Subcutaneous abdominal adipose tissue (tissue), 5 donors: ENCODE measurements around the gene CDC42EP5.
"Not testable (repeated sequence)": the region's sequence is repeated elsewhere in the genome, so short reads cannot be mapped to it uniquely, and the experiment has no call there.

Experiments used
- H3K27ac ChIP-seq: one replicate; pipeline ENCODE4 v1.7.0; 2013; ENCODE audit warnings: low read depth, mild to moderate bottlenecking, inconsistent platforms, low read length, moderate library complexity
- H3K27me3 ChIP-seq, 5 donors: one replicate each; pipeline ENCODE4 v1.7.0; 2013; ENCODE audit warnings: low read length in 5 of 5, inconsistent platforms in 1 of 5; ENCODE audit not compliant: control insufficient read depth in 5 of 5, insufficient read depth in 4 of 5
- H3K36me3 ChIP-seq, 5 donors: one replicate each; pipeline ENCODE4 v1.7.0; 2013; ENCODE audit warnings: low read length in 5 of 5; ENCODE audit not compliant: control insufficient read depth in 5 of 5, insufficient read depth in 5 of 5
- H3K4me1 ChIP-seq, 5 donors: one replicate each; pipeline ENCODE4 v1.7.0; 2013; ENCODE audit warnings: low read length in 5 of 5, mild to moderate bottlenecking in 3 of 5, moderate library complexity in 1 of 5; ENCODE audit not compliant: control insufficient read depth in 5 of 5, insufficient read depth in 5 of 5
- H3K4me3 ChIP-seq, 5 donors: one replicate each; pipeline ENCODE4 v1.7.0; 2013; ENCODE audit warnings: low read length in 5 of 5, low read depth in 1 of 5
- H3K9ac ChIP-seq, 5 donors: one replicate each; pipeline ENCODE4 v1.7.0; 2013; ENCODE audit warnings: low read length in 5 of 5, mild to moderate bottlenecking in 4 of 5, moderate library complexity in 3 of 5
- H3K9me3 ChIP-seq, 5 donors: one replicate each; pipeline ENCODE4 v1.7.0; 2013; ENCODE audit warnings: low read length in 5 of 5; ENCODE audit not compliant: control insufficient read depth in 5 of 5
- donor health status: healthy.
- donor health status: healthy.
- donor health status: healthy.
- donor health status: healthy.
- donor health status: healthy.

Gene CDC42EP5

GRCh38 chr19:54507038-54507717 is 34.1 kb upstream of the CDC42EP5 start:
- H3K4me3 ChIP-seq, H3K27ac ChIP-seq, H3K27me3 ChIP-seq, H3K4me1 ChIP-seq, H3K36me3 ChIP-seq, H3K9ac ChIP-seq, H3K9me3 ChIP-seq: not testable (repeated sequence)

- H3K4me3 ChIP-seq = no peak overlapping the region
- no peak overlapping the region for H3K9ac ChIP-seq
- H3K36me3 ChIP-seq = no peaks in the 10 kb centered on the region
- H3K4me1 ChIP-seq = no peaks in the 10 kb centered on the region
- no peak overlapping the region for H3K27ac ChIP-seq
- peaks cover 3 to 6% (median 3%) of the 10 kb centered on the region in 5 donors for H3K27me3 ChIP-seq
- H3K9me3 ChIP-seq = no peaks in the 10 kb centered on the region
Observed at GRCh38 chr19:54506079-54506478, 33.0 kb upstream of the CDC42EP5 start.

GRCh38 chr19:54505542-54505941 is 32.4 kb upstream of the CDC42EP5 start:
- H3K27me3 ChIP-seq, H3K4me1 ChIP-seq, H3K4me3 ChIP-seq, H3K9me3 ChIP-seq, H3K27ac ChIP-seq, H3K36me3 ChIP-seq, H3K9ac ChIP-seq: not testable (repeated sequence)

- H3K27ac ChIP-seq = no peak within 1 kb of the TSS
- H3K4me3 ChIP-seq = no peak within 1 kb of the TSS
- H3K36me3 ChIP-seq = no peaks in the 10 kb centered on the region
- H3K27me3 ChIP-seq = peaks cover 0 to 7% (median 0%) of the 10 kb centered on the region in 5 donors
- H3K9ac ChIP-seq = no peak within 1 kb of the TSS
- H3K4me1 ChIP-seq = no peaks in the 10 kb centered on the region
- H3K9me3 ChIP-seq = no peaks in the 10 kb centered on the region
Observed at GRCh38 chr19:54502518-54503048, 29.5 kb upstream of the CDC42EP5 start, which contains the start of gene LAIR2. TSS of gene LAIR2 (plus strand) at chr19:54502831. CDS start at chr19:54502919, 88 bp downstream.

GRCh38 chr19:54498451-54498772 is 25.3 kb upstream of the CDC42EP5 start:
- not testable (repeated sequence) for H3K4me3 ChIP-seq, H3K36me3 ChIP-seq, H3K9me3 ChIP-seq, H3K27ac ChIP-seq, H3K9ac ChIP-seq, H3K4me1 ChIP-seq
- peaks cover 0 to 13% (median 0%) of the 10 kb centered on the region in 5 donors for H3K27me3 ChIP-seq

GRCh38 chr19:54497747-54498450 is 24.8 kb upstream of the CDC42EP5 start:
- H3K27ac ChIP-seq, H3K9ac ChIP-seq, H3K4me3 ChIP-seq, H3K36me3 ChIP-seq, H3K9me3 ChIP-seq, H3K4me1 ChIP-seq: not testable (repeated sequence)
- peaks cover 0 to 14% (median 3%) of the 10 kb centered on the region in 5 donors for H3K27me3 ChIP-seq

- not testable (repeated sequence) for H3K27ac ChIP-seq, H3K4me3 ChIP-seq, H3K9me3 ChIP-seq, H3K4me1 ChIP-seq, H3K9ac ChIP-seq, H3K36me3 ChIP-seq
- H3K27me3 ChIP-seq = peaks cover 0 to 10% (median 4%) of the 10 kb centered on the region in 5 donors
Observed at GRCh38 chr19:54495284-54495683, 22.2 kb upstream of the CDC42EP5 start.

GRCh38 chr19:54493967-54494585 is 21.0 kb upstream of the CDC42EP5 start:
- no peak overlapping the region for H3K27ac ChIP-seq
- no peaks in the 10 kb centered on the region for H3K9me3 ChIP-seq
- H3K4me3 ChIP-seq = no peak overlapping the region
- no peaks in the 10 kb centered on the region for H3K36me3 ChIP-seq
- no peaks in the 10 kb centered on the region for H3K4me1 ChIP-seq
- H3K27me3 ChIP-seq = peaks cover 0 to 10% (median 4%) of the 10 kb centered on the region in 5 donors
- no peak overlapping the region for H3K9ac ChIP-seq

GRCh38 chr19:54493056-54493455 is 20.0 kb upstream of the CDC42EP5 start:
- not testable (repeated sequence) for H3K9me3 ChIP-seq, H3K9ac ChIP-seq, H3K27ac ChIP-seq, H3K4me1 ChIP-seq, H3K36me3 ChIP-seq, H3K4me3 ChIP-seq
- H3K27me3 ChIP-seq = peaks cover 0 to 10% (median 4%) of the 10 kb centered on the region in 5 donors

GRCh38 chr19:54492568-54492967 is 19.5 kb upstream of the CDC42EP5 start:
- peaks cover 0 to 10% (median 4%) of the 10 kb centered on the region in 5 donors for H3K27me3 ChIP-seq
- H3K4me3 ChIP-seq = no peak overlapping the region
- no peaks in the 10 kb centered on the region for H3K4me1 ChIP-seq
- H3K9me3 ChIP-seq = no peaks in the 10 kb centered on the region
- H3K27ac ChIP-seq = no peak overlapping the region
- H3K36me3 ChIP-seq = no peaks in the 10 kb centered on the region
- H3K9ac ChIP-seq = no peak overlapping the region
